ENCODE results near the gene TARM1. TPM values are rescaled to one million over a fixed set of nuclear protein-coding genes. Genes with fewer than 3 reads are reported as not detected.

TARM1 gene
- total and polyA plus RNA-seq, 7 experiments from 2014 or later = not detected

Other genes starting within 250 kb of the TARM1 start
- gene MYADM, start 213.5 kb downstream of the TARM1 start, total RNA-seq = 100 to 1,000 TPM in 3 of 5 experiments, 10 to 100 TPM in 2; 51.5 to 524 (median 116) TPM
- gene MYADM, start 213.5 kb downstream of the TARM1 start, polyA plus RNA-seq = 10 to 100 TPM; 60.6 to 61.3 TPM
- gene PRKCG, start 199.2 kb downstream of the TARM1 start, total RNA-seq = 1 to 10 TPM in 2 of 5 experiments, not detected in 3; 1.6 to 2.4 TPM
- under 1 TPM in 1 of 2 donors, not detected in 1; 0.05 TPM for gene PRKCG, start 199.2 kb downstream of the TARM1 start, polyA plus RNA-seq
- not detected for gene CACNG7, start 172.1 kb downstream of the TARM1 start, total RNA-seq
- not detected for gene CACNG7, start 172.1 kb downstream of the TARM1 start, polyA plus RNA-seq
- gene CACNG8, start 118.4 kb downstream of the TARM1 start, total RNA-seq = under 1 TPM in 2 of 5 experiments, not detected in 3; 0.24 to 0.34 TPM
- not detected for gene CACNG8, start 118.4 kb downstream of the TARM1 start, polyA plus RNA-seq
- gene CACNG6, start 89.7 kb downstream of the TARM1 start, total RNA-seq = 1 to 10 TPM in 1 of 5 experiments, under 1 TPM in 1, not detected in 3; 0.42 to 1.9 TPM
- gene CACNG6, start 89.7 kb downstream of the TARM1 start, polyA plus RNA-seq = not detected
- 1 to 10 TPM in 2 of 5 experiments, not detected in 3; 1.7 to 2.1 TPM for gene VSTM1, start 17.5 kb downstream of the TARM1 start, total RNA-seq
- gene VSTM1, start 17.5 kb downstream of the TARM1 start, polyA plus RNA-seq = not detected
- 10 to 100 TPM in 1 of 5 experiments, 1 to 10 TPM in 1, under 1 TPM in 3; 0.19 to 44.6 (median 0.51) TPM for gene OSCAR, start 19.4 kb upstream of the TARM1 start, total RNA-seq
- under 1 TPM in 1 of 2 donors, not detected in 1; 0.13 TPM for gene OSCAR, start 19.4 kb upstream of the TARM1 start, polyA plus RNA-seq
- gene NDUFA3, start 21.5 kb upstream of the TARM1 start, total RNA-seq = 100 to 1,000 TPM in 3 of 5 experiments, 10 to 100 TPM in 2; 64.4 to 127 (median 117) TPM
- 100 to 1,000 TPM; 333 to 490 TPM for gene NDUFA3, start 21.5 kb upstream of the TARM1 start, polyA plus RNA-seq
- gene TFPT, start 34.3 kb upstream of the TARM1 start, total RNA-seq = 10 to 100 TPM; 13.4 to 46.5 (median 14.6) TPM
- gene TFPT, start 34.3 kb upstream of the TARM1 start, polyA plus RNA-seq = 10 to 100 TPM; 15.2 to 21.6 TPM
- gene PRPF31, start 34.4 kb upstream of the TARM1 start, total RNA-seq = 10 to 100 TPM; 51.8 to 82.1 (median 71.0) TPM
- 10 to 100 TPM; 74.8 to 87.4 TPM for gene PRPF31, start 34.4 kb upstream of the TARM1 start, polyA plus RNA-seq
- gene CNOT3, start 56.4 kb upstream of the TARM1 start, total RNA-seq = 10 to 100 TPM; 38.0 to 84.6 (median 63.9) TPM
- 10 to 100 TPM; 10.1 to 13.1 TPM for gene CNOT3, start 56.4 kb upstream of the TARM1 start, polyA plus RNA-seq
- gene LENG1, start 78.4 kb upstream of the TARM1 start, total RNA-seq = 10 to 100 TPM in 3 of 5 experiments, 1 to 10 TPM in 2; 7.1 to 20.4 (median 11.8) TPM
- 10 to 100 TPM; 11.9 to 13.5 TPM for gene LENG1, start 78.4 kb upstream of the TARM1 start, polyA plus RNA-seq
- gene TMC4, start 91.8 kb upstream of the TARM1 start, total RNA-seq = 1 to 10 TPM in 3 of 5 experiments, not detected in 2; 1.0 to 5.9 (median 1.2) TPM
- under 1 TPM in 1 of 2 donors, not detected in 1; 0.20 TPM for gene TMC4, start 91.8 kb upstream of the TARM1 start, polyA plus RNA-seq
- 10 to 100 TPM; 25.8 to 79.4 (median 43.0) TPM for gene MBOAT7, start 108.2 kb upstream of the TARM1 start, total RNA-seq
- 10 to 100 TPM; 11.3 to 18.9 TPM for gene MBOAT7, start 108.2 kb upstream of the TARM1 start, polyA plus RNA-seq
- 10 to 100 TPM in 4 of 5 experiments, 1 to 10 TPM in 1; 9.5 to 24.2 (median 17.8) TPM for gene TSEN34, start 109.9 kb upstream of the TARM1 start, total RNA-seq
- 10 to 100 TPM; 29.5 to 48.7 TPM for gene TSEN34, start 109.9 kb upstream of the TARM1 start, polyA plus RNA-seq
- gene RPS9, start 119.5 kb upstream of the TARM1 start, total RNA-seq = 1,000 to 10,000 TPM; 1,217 to 2,149 (median 1,306) TPM
- gene RPS9, start 119.5 kb upstream of the TARM1 start, polyA plus RNA-seq = 1,000 to 10,000 TPM; 1,192 to 1,308 TPM
- gene LILRB3, start 141.6 kb upstream of the TARM1 start, total RNA-seq = 10 to 100 TPM in 1 of 5 experiments, 1 to 10 TPM in 4; 1.9 to 76.4 (median 2.1) TPM
- gene LILRB3, start 141.6 kb upstream of the TARM1 start, polyA plus RNA-seq = under 1 TPM in 1 of 2 donors, not detected in 1; 0.40 TPM
- 10 to 100 TPM in 1 of 5 experiments, 1 to 10 TPM in 1, under 1 TPM in 3; 0.24 to 27.0 (median 0.97) TPM for gene LILRA6, start 161.4 kb upstream of the TARM1 start, total RNA-seq
- under 1 TPM; 0.12 to 0.36 TPM for gene LILRA6, start 161.4 kb upstream of the TARM1 start, polyA plus RNA-seq
- 1 to 10 TPM in 3 of 5 experiments, under 1 TPM in 1, not detected in 1; 0.08 to 1.8 (median 1.2) TPM for gene LILRB5, start 175.9 kb upstream of the TARM1 start, total RNA-seq
- not detected for gene LILRB5, start 175.9 kb upstream of the TARM1 start, polyA plus RNA-seq
- 100 to 1,000 TPM in 1 of 5 experiments, 10 to 100 TPM in 1, 1 to 10 TPM in 2, not detected in 1; 1.5 to 131 (median 6.0) TPM for gene LILRB2, start 199.7 kb upstream of the TARM1 start, total RNA-seq
- under 1 TPM in 1 of 2 donors, not detected in 1; 0.12 TPM for gene LILRB2, start 199.7 kb upstream of the TARM1 start, polyA plus RNA-seq
- 10 to 100 TPM in 1 of 5 experiments, 1 to 10 TPM in 1, under 1 TPM in 2, not detected in 1; 0.32 to 82.1 (median 5.1) TPM for gene LILRA5, start 231.8 kb upstream of the TARM1 start, total RNA-seq
- under 1 TPM in 1 of 2 donors, not detected in 1; 0.34 TPM for gene LILRA5, start 231.8 kb upstream of the TARM1 start, polyA plus RNA-seq

Data from naive thymus-derived CD4-positive, alpha-beta T cell (primary cell).